HEK293T (cell line): ENCODE measurements around the gene RUNDC1.

Source experiments
- ARNT ChIP-seq: fragments of 450-650 bp; IDR thresholded peaks from 2 replicates; pipeline ENCODE4 v1.6.1; 2017; ENCODE audit warnings: mild to moderate bottlenecking
- HDGF ChIP-seq: fragments of 450-650 bp; IDR thresholded peaks from 2 replicates; pipeline ENCODE4 v1.6.1; 2017; ENCODE audit warnings: antibody characterized with exemption, borderline replicate concordance
- SP1 ChIP-seq: fragments of 450-650 bp; IDR thresholded peaks from 2 replicates; pipeline ENCODE4 v1.6.1; 2017
- ZNF384 ChIP-seq: fragments of 450-650 bp; IDR thresholded peaks from 2 replicates; pipeline ENCODE4 v1.6.1; 2016

DNA sequence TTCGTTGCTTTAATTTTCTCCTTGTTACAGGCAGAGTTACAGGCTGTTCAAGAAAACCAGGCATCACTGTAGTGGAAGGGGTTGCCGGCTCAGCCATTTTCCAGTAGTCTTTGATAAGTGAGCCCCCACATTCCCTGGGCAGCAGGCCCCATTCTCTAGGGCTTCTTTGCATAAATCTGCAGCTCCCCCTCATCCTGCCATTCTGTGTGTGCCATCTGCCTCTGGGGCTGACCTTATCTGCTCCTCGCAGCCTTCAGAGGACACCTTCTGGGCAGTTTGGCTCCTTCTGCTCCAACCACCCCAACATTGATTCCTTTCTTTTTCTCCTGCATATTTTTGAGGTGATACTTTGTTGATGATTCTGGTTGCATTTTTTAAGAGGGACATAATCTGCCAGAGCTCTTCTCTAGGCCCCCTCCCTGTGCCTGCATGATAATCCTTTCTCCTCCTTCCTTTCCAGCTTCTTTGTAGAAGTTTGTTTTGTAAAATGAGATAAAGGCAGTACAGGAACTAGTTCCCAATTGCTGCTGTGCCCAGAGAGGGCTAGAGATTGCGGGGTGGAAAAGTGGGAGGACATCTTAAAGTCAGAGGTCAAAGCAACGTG lies 61.8 kb downstream of the RUNDC1 start:
- no peak for TF ChIP-seq ZNF384
- TF ChIP-seq SP1, result no peak
- no peak for TF ChIP-seq HDGF
- TF ChIP-seq ARNT, result no peak
